Limb (tissue), 2 donors: Measurements from ENCODE around the gene SPPL2C.

Source experiments
- DNase-seq, 2 donors: peaks; one replicate each; pipeline ENCODE4 v3.0.0-alpha.2; 2016; ENCODE audit errors: extremely low spot score in 2 of 2

The SPPL2C gene

DNA sequence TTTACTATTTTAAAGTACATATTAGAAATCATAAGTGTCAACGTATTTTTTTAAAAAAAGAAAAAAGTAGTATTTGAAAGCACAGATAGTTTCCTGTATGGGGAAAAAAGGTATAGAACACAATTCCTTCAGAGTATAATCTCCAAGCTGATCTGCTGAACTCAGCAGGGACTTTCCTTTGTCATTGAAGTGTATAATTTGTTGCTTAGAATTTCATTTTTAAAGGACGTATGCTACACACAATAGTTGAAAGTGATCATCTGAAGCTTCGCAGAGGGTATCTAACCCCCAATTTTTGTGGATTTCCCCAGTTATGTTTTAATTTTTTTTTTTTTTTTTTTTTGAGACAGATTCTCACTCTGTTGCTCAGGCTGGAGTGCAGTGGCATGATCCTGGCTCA, 29.5 kb downstream of the SPPL2C start:
- DNase-seq: no peak

DNA sequence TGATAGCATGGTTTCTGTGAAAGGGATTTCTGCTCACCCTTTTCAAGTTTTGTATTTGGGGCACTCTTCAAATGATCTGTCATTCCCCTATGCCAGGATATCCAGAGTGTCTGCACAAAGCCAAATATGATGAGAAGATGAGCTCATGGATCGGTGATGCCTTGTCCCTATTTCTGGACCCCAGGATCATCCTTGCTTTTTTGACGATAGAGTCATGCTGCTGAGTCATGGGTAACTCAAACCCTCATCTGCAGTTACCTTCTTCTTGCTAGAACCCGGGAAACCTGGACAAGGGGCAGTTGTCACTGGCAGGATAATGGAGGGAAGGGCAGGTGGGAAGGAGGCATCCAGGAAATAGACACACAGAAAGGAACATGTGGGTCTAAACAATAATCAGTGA, 31.9 kb downstream of the SPPL2C start:
- DNase-seq: no peak

DNA sequence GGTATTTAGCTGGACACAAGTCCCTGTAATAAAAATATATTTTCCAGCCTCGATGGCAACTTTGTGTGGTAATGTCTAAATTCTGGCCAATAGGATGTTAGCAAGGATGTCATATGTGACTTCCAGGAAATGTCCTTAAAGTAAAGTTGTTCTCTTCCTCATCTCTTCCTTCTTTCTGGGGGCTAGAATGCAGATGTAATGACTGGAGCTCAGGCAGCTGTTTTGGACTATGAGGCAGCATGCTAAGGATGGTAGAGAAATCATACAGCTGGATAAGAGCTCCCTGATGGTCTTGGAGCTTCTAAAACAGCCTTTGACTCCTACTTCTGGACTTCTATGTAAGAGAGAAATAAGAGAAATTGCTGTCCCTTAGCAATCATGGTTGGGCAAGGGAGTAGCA, 32.8 kb downstream of the SPPL2C start:
- no peak for DNase-seq

DNA sequence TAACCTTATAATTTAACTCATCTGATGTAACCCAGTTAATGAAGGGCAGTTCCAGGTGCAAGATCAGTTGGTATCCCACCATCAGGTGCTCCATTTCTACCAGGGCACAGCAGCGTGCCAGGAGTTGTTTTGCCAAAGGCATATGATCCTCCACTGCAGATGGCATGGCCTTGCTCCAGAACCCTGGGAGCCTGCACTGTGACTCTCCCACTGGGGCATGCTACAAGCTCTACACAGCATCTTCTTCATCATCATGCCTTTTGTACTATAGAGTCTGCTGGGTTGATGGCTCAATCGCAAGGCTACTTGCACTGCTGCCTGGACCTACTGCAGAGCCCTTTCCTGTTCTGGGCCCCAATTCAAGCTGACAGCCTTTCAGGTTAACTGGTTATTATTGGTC, 38.4 kb downstream of the SPPL2C start:
- no peak for DNase-seq

DNA sequence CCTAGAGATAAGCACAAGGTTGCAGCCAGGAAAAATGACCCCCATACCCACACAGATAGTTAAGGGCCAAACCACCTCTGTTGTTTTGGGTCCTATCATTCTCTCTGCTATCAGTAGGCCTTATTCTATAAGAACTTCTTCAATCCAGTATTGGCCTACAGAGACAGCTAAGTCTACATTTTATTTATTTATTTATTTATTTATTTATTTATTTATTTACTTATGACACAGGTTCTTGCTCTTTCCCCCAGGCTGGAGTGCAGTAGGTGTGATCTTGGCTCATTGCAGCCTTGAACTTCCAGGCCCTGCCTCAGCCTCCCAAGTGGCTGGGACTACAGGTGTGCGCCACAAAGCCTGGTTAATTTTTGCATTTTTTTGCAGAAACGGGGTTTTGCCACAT, 42.2 kb downstream of the SPPL2C start:
- DNase-seq: no peak

DNA sequence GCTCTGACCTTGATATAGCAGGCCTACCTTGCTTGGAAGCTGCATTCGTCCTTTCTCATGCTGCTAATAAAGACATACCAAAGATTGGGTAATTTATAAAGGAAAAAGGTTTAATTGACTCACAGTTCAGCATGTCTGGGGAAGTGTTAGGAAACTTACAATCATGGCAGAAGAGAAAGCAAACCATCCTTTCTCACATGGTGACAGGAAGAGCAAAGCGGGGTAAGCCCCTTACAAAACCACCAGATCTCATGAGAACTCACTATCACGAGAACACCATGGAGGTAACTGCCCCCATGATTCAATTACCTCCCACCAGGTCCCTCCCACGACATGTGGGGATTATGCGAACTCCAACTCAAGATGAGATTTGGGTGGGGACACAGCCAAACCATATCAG, 43.7 kb downstream of the SPPL2C start:
- no peak for DNase-seq

DNA sequence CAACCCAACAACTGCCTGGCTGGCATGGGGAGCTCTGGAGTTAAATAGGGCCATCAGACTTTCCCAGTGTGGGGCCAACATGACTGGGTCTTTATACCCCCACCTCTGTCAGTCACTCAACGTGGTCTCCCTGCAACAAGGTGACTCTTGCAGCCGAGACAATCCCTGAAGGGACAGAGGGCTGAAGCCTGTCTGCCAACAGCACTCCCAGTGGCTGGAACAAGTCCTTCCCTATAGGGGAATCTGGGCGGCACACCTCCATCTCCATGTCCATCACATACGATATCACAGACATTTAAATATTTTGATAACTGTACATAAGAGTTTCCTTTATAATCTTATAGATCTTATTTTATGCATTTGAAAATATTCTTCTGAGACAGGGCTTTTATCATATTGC, 44.9 kb downstream of the SPPL2C start:
- DNase-seq: no peak

DNA sequence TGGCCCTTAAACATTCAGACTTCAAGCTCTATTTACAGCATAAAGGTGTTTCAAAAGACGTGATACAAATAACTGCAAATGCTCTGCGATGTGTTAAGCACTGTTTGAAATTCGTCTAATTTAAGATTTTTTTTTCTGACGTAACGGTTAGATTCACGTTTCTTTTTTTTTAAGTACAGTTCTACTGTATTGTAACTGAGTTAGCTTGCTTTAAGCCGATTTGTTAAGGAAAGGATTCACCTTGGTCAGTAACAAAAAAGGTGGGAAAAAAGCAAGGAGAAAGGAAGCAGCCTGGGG, 49.0 kb downstream of the SPPL2C start:
- DNase-seq: no peak

DNA sequence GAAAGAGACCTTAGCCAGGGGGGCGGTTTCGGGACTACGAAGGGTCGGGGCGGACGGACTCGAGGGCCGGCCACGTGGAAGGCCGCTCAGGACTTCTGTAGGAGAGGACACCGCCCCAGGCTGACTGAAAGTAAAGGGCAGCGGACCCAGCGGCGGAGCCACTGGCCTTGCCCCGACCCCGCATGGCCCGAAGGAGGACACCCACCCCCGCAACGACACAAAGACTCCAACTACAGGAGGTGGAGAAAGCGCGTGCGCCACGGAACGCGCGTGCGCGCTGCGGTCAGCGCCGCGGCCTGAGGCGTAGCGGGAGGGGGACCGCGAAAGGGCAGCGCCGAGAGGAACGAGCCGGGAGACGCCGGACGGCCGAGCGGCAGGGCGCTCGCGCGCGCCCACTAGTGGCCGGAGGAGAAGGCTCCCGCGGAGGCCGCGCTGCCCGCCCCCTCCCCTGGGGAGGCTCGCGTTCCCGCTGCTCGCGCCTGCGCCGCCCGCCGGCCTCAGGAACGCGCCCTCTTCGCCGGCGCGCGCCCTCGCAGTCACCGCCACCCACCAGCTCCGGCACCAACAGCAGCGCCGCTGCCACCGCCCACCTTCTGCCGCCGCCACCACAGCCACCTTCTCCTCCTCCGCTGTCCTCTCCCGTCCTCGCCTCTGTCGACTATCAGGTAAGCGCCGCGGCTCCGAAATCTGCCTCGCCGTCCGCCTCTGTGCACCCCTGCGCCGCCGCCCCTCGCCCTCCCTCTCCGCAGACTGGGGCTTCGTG, 49.5 kb downstream of the SPPL2C start, which contains the start of gene MAPT:
Gene MAPT, plus strand, starts transcription at position 533 of the 763 bp plus-strand sequence. CDS start 67,784 bp downstream, outside the sequence.
- DNase-seq: peak; percentile 94 to 96

DNA sequence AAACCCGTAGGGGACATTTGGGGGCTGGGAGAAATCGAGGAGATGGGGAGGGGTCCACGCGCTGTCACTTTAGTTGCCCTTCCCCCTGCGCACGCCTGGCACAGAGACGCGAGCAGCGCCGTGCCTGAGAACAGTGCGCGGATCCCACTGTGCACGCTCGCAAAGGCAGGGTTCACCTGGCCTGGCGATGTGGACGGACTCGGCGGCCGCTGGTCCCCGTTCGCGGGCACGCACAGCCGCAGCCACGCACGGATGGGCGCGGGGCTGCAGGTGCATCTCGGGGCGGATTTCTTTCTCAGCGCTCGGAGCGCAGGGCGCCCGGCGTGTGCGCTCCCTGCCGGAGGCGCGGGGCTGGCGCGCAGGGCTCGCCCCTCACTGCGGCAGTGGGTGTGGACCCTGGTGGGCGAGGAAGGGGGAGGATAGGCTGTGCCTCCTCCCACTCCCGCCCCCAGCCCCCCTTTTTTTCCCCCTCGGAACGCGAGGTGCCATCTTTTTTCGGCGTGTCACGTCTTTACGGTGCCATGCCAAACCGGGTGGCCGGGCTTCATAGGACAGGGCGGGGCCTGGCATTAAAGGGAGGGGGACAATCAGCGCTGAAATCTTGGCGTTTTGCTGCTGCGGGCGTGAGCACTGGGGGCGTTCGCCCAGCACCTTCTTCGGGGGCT, 50.8 kb downstream of the SPPL2C start:
- DNase-seq: peak in 1 of 2 donors; percentile 76

DNA sequence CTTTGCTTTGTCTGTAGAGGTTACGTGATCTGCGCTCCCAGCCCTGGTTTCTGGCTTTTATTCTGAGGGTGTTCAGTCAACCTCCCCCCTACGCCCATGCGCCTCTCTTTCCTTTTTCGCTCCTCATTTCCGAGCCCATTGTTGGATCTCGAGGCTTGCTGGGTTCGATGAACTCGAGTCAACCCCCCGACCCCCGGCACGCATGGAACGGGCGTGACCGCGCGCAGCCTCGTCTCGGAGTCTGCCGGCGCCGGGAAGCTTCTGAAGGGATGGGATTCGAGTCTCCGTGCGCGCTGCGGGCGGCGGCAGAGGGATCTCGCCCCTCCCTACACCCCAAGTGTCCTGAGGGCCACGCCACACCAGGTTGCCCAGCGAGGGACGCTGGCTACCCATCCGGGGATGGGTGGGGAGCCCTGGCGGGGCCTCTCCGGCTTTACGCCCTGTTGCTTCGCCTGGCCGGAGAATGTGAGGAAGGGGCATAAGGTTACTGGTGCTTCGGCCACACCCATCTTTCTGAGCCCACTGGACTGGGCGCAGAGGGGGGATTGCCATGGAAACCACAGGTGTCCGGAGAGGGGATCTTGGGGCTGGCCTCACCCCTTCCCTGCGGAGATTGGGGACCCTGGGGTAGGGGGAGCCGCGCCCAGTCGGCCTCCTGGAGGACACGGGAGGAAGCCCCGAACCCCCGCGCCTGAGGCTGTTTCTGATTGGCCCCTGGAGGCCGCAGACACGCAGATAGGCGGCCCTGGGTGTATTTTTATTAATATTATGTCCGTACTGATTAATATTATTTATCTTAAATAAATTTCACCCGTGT, 51.5 kb downstream of the SPPL2C start:
- DNase-seq: peak in 1 of 2 donors; percentile 51
